ENCODE measurements around the gene SLC22A4.
A peak's percentile ranks its signal among the peaks of the same experiment; 100 is the strongest.

Gene SLC22A4

GRCh38 chr5:132344775-132345514, 50.8 kb downstream of the SLC22A4 start:
- DNase-seq: no peak

GRCh38 chr5:132353486-132353995, 59.3 kb downstream of the SLC22A4 start:
- no peak for DNase-seq

- no peak for DNase-seq
These were observed 60.4 kb downstream of the SLC22A4 start for GRCh38 chr5:132354381-132355139.

GRCh38 chr5:132355140-132355765, 61.1 kb downstream of the SLC22A4 start:
- DNase-seq: no peak

DNA sequence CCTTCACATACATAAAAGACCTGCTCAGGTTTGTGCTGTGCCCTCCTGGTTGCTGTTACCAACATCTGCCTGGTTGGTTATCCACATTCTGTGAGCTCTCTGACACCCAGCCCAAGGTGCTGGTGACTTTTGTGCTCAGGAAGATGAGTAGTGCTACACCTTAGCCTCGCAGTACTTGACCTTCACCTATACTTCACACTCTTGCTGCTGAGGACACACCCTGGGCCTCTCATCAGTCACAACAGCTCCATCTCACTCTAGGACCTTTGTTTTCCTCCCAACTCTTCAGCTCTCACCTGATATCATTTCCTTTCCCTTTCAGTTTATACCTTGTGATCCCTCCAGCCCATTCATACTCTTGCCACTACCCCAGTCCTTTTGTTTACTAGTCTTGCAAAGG, 64.6 kb downstream of the SLC22A4 start:
- DNase-seq: no peak

GRCh38 chr5:132362086-132362485, 67.9 kb downstream of the SLC22A4 start:
- DNase-seq: no peak

DNA sequence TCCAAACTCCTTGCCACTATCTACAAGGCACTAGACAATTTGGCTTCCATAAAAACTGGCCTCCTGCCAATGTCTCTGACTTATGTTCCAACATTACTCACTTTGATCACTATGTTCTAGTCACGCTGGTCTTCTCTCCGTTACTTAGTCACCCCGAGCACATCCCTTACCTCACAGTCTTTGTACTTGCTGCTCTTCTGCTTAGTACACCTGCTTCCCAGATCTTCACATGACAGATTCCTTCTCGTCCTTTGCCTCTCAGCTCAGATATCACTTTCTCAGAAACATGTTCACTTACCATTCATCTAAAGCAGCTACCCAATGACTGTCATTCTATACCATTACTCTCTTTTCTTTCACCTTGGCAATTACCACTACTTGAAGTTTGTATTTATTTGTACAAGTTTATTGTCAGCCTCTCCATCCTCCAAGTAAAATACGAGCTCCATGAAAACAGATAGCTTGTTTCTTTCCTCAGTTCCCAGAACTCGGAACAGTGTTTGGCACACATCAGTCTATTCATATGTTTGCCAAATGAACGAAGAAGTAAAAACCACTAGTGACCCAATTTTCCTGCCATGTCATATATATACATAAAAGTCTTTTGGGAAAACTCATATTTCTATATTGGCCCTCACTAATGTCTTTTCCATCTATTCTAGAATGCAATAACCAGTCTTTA, 69.4 kb downstream of the SLC22A4 start:
- peak; percentile 37 for DNase-seq

GRCh38 chr5:132364319-132364718, 70.1 kb downstream of the SLC22A4 start:
- DNase-seq: peak; percentile 36

- no peak for DNase-seq
These were observed 71.0 kb downstream of the SLC22A4 start for GRCh38 chr5:132365213-132365612.

GRCh38 chr5:132368186-132368585, 74.0 kb downstream of the SLC22A4 start:
- no peak for DNase-seq

- DNase-seq: no peak
These were observed 74.8 kb downstream of the SLC22A4 start for GRCh38 chr5:132369007-132369473.

DNA sequence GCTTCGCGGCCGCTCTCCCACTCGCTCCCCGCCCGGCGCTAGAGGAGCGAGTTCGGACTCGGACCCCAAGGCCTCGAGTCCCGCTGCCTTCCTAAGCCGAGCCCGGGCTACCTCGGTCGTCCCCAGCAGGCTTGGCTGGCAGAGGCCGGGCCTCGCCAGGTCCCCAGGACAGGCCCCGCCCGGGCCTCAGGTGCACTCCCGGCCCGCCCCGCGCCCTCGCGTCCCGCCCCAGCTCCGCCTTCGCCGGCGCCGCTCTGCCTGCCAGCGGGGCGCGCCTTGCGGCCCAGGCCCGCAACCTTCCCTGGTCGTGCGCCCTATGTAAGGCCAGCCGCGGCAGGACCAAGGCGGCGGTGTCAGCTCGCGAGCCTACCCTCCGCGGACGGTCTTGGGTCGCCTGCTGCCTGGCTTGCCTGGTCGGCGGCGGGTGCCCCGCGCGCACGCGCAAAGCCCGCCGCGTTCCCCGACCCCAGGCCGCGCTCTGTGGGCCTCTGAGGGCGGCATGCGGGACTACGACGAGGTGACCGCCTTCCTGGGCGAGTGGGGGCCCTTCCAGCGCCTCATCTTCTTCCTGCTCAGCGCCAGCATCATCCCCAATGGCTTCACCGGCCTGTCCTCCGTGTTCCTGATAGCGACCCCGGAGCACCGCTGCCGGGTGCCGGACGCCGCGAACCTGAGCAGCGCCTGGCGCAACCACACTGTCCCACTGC, 75.4 kb downstream of the SLC22A4 start, which contains the start of gene SLC22A5:
SLC22A5 (plus strand) TSS at position 237 of the 707 bp plus-strand sequence; CDS start at position 500, 263 bp downstream.
- no peak for DNase-seq

DNA sequence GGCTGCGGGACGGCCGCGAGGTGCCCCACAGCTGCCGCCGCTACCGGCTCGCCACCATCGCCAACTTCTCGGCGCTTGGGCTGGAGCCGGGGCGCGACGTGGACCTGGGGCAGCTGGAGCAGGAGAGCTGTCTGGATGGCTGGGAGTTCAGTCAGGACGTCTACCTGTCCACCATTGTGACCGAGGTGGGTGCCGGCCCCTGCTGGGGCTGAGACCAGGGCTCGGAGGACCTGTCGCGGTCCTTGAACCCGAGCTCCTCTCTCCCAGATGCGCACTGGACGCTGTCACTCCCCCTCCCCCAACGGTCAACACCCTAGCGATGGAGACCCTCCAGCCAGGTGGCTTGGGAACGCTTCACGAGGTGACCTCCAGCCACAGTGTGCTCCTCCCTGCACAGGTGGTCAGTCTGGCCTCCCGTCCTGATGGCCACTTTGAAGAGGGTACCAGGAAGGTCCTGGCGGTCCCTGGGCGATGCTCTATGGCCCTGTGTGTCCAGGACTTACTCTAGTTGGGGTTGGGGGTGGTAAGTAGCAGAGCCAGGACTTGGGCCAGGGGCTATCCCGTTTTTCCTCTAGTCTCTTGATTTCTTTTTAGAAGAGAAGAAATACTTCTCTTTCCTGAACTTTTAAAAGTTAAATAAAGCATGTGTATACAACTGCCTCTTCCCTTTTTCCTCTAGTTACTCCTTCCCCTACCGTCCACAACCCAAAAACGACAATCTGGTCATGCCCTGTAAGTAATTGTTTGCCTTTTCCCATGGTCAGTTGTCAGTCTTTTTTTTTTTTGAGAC, 76.2 kb downstream of the SLC22A4 start:
- no peak for DNase-seq

GRCh38 chr5:132370971-132371602, 76.9 kb downstream of the SLC22A4 start:
- DNase-seq: no peak

GRCh38 chr5:132371603-132371994, 77.4 kb downstream of the SLC22A4 start:
- DNase-seq: no peak

- no peak for DNase-seq
These were observed 77.9 kb downstream of the SLC22A4 start for GRCh38 chr5:132372127-132372526.

DNA sequence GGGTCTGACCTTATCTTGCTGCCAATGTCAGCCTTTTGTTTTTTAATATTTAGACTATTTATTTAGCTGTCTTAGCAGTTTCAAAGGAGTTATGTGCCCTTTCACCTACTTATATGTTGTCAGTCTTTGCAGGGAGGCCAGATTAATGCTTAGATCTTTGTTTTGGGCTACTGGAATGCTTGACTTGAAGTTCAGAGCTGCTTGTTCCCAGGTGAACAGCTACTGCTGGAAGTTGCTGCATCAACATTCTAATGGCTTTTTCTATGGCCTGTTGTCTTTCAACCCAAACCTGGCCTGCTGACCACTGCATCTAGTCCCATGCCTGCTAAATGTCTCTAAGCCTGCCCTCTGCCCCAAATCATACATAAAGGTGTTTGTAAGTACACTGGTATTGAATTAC, 78.3 kb downstream of the SLC22A4 start:
- DNase-seq: no peak

- DNase-seq: no peak
These were observed 81.8 kb downstream of the SLC22A4 start for GRCh38 chr5:132375957-132376356.

DNA sequence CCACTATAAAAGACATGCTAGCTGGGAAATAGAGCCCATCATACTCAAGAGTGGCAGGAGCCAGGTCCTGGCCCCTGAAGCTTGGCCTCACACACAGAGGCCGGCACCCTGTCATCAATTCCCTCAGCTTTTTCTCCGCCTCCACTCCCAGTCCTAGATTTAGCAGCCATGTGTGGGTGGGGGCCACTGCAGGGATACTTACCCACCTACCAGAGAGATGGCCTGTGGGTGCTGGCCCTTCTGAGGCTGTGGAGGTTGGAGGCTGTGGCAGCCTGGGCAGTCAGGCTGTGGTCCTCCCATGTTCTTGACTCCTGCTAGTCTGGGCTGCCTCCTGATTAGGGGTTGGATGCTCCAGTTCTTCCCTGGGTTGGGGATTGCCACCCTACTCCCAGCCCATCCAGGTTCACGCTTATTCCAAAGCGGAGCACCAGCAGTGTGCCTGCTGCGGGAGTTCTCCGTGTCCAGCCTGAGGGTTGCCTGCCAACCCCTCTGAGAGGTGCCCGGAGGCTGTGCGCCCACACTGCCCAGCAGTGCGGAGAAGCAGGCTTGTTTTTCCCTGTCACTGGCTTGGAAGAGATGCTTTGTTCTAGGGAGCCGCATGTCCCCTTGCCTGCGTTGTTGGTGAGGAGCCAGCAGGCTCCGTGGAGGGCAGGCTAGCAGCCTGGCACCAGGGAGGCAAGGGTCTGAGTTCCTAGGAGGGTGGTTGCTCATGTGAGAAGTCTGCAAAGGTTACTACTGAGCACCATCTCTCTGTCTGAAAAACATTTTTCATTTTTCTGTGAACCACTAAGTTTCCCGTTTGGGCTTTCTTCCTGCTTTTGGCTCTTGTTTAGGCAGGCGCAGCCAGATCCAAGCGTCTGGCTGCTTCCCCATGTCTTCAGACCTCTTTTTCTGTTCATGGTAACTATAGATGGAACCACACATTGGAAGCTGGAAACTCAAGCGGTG, 82.8 kb downstream of the SLC22A4 start:
- DNase-seq: no peak

- no peak for DNase-seq
These were observed 83.5 kb downstream of the SLC22A4 start for GRCh38 chr5:132377738-132378137.

Data from GOT3 (cell line).